B cell (primary cell): ENCODE data around the gene CDHR1. TPM values are rescaled to one million over a fixed set of nuclear protein-coding genes. Genes with fewer than 3 reads are reported as not detected.

Experiments
- ATAC-seq: fragments of 200-7000 bp; cut with Tn5 transposase; one replicate; pipeline ENCODE4 v1.10.0; 2021; ENCODE audit warnings: low read depth, mild to moderate bottlenecking, moderate number of reproducible peaks, moderate library complexity
- CTCF ChIA-PET: fragments of 350-600 bp; sonication (Branson Sonifier 250); formaldehyde crosslinking; loops from one replicate; lab custom pipeline; 2021; ENCODE audit warnings: antibody characterized with exemption, inconsistent platforms; lab: Charles Lee
- POLR2A ChIA-PET: fragments of 350-600 bp; sonication (Branson Sonifier 250); formaldehyde crosslinking; loops from one replicate; lab custom pipeline; 2021; ENCODE audit warnings: antibody characterized with exemption; lab: Charles Lee
- DNase-seq: peaks from one replicate; pipeline ENCODE4 v3.0.0; 2013
- H2AFZ ChIP-seq: 2 replicates; pipeline ENCODE4 v1.6.1; 2012; ENCODE audit warnings: mild to moderate bottlenecking, low read depth, low read length; ENCODE audit not compliant: insufficient read depth, poor library complexity, severe bottlenecking
- H3K27ac ChIP-seq, 2 donors: 1 replicate in 1 of 2; 2 replicates in 1 of 2; pipeline ENCODE4 v1.5.1; 2012 to 2013; ENCODE audit warnings: low read length in 2 of 2, mild to moderate bottlenecking in 2 of 2, moderate library complexity in 1 of 2
- H3K27me3 ChIP-seq, 4 experiments: fragments of 200-600 bp in 1 of 4; sonication (generic) in 1 of 4; replicated peaks in 1 of 4; 1 replicate in 2 of 4; 2 replicates in 2 of 4; pipeline versions ENCODE4 v1.6.1 to v1.7.0; 2013 to 2016; ENCODE audit warnings: low read length in 3 of 4, mild to moderate bottlenecking in 2 of 4, mixed read lengths in 1 of 4, moderate library complexity in 1 of 4; ENCODE audit not compliant: insufficient read depth in 4 of 4, control insufficient read depth in 3 of 4; ENCODE audit errors: control extremely low read depth in 1 of 4
- H3K36me3 ChIP-seq, 2 experiments: replicated peaks in 1 of 2; 1 replicate in 1 of 2; 2 replicates in 1 of 2; pipeline versions ENCODE4 v1.6.1 to v1.7.1; 2013; ENCODE audit warnings: low read length in 1 of 2; ENCODE audit not compliant: insufficient read depth in 2 of 2, control insufficient read depth in 1 of 2; ENCODE audit errors: control extremely low read depth in 1 of 2, extremely low read depth in 1 of 2
- H3K4me1 ChIP-seq, 2 donors: fragments of 200-600 bp in 1 of 2; sonication (generic) in 1 of 2; 1 replicate in 1 of 2; 2 replicates in 1 of 2; pipeline versions ENCODE4 v1.5.1 to v1.6.1; 2013 to 2017; ENCODE audit warnings: low read length in 2 of 2; ENCODE audit not compliant: control insufficient read depth in 2 of 2, insufficient read depth in 2 of 2
- H3K4me2 ChIP-seq: replicated peaks from 2 replicates; pipeline ENCODE3; 2012; ENCODE audit warnings: mild to moderate bottlenecking, low read depth, low read length; ENCODE audit not compliant: poor library complexity, severe bottlenecking
- H3K4me3 ChIP-seq, 5 experiments: fragments of 200-600 bp in 1 of 5; sonication (generic) in 1 of 5; 1 replicate in 3 of 5; 2 replicates in 2 of 5; pipeline versions ENCODE4 v1.5.1 to v1.7.0; 2011 to 2016; ENCODE audit warnings: low read length in 4 of 5, mild to moderate bottlenecking in 4 of 5, low read depth in 2 of 5, control low read depth in 1 of 5, moderate library complexity in 1 of 5; ENCODE audit not compliant: insufficient read depth in 1 of 5; ENCODE audit errors: control extremely low read depth in 1 of 5, extremely low read depth in 1 of 5
- H3K79me2 ChIP-seq: fragments of 200-600 bp; sonication (generic); one replicate; pipeline ENCODE4 v1.6.0; 2016; ENCODE audit warnings: low read length; ENCODE audit not compliant: control insufficient read depth, insufficient read depth
- H3K9ac ChIP-seq: fragments of 200-600 bp; sonication (generic); 2 replicates; pipeline ENCODE4 v1.6.1; 2017; ENCODE audit warnings: mild to moderate bottlenecking, low read length, moderate library complexity
- H3K9me3 ChIP-seq, 3 donors: one replicate each; pipeline versions ENCODE4 v1.6.1 to v1.7.1; 2013; ENCODE audit warnings: low read length in 2 of 3; ENCODE audit not compliant: control insufficient read depth in 2 of 3, insufficient read depth in 1 of 3; ENCODE audit errors: control extremely low read depth in 1 of 3
- H4K20me1 ChIP-seq: 2 replicates; pipeline ENCODE4 v1.6.0; 2012; ENCODE audit warnings: mild to moderate bottlenecking, low read length; ENCODE audit not compliant: insufficient read depth, control insufficient read depth, poor library complexity, severe bottlenecking
- H3K27ac Mint-ChIP-seq: one replicate; pipeline ENCODE4 v1.8.0; 2021; ENCODE audit warnings: mixed read lengths
- H3K27me3 Mint-ChIP-seq: one replicate; pipeline ENCODE4 v1.8.0; 2021; ENCODE audit warnings: mixed read lengths
- H3K4me1 Mint-ChIP-seq: one replicate; pipeline ENCODE4 v1.8.0; 2021; ENCODE audit warnings: mixed read lengths
- H3K4me3 Mint-ChIP-seq: one replicate; pipeline ENCODE4 v1.8.0; 2021; ENCODE audit warnings: mixed read lengths
- H3K9me3 Mint-ChIP-seq: one replicate; pipeline ENCODE4 v1.8.0; 2022; ENCODE audit warnings: mixed read lengths; ENCODE audit not compliant: insufficient read depth
- EZH2 ChIP-seq: IDR thresholded peaks from 2 replicates; pipeline ENCODE4 v1.6.1; 2012; ENCODE audit warnings: borderline replicate concordance, low read depth, mild to moderate bottlenecking, moderate library complexity, low read length; ENCODE audit not compliant: insufficient read depth, poor library complexity, severe bottlenecking
- WGBS: methylation state at CpG from one replicate; pipeline ENCODE4 v1.1.5; 2013; ENCODE audit warnings: missing lambda C conversion rate; ENCODE audit not compliant: insufficient coverage; 5-methylcytosine and 5-hydroxymethylcytosine counted together
- intact Hi-C: fragments of 100-400 bp; cut with micrococcal nuclease; formaldehyde crosslinking; loops from one replicate; pipeline ENCODE4 v1.10.0; 2022
- polyA plus RNA-seq: library from polyadenylated mRNA; depleted of rRNA; stranded (reverse); fragments of >200 nt; gene quantifications from 2 replicates; pipeline ENCODE4 v1.2.3, GENCODE V29; 2012
- total RNA-seq, 2 donors: library from RNA; stranded (reverse); fragments of 120-200 nt in 1 of 2; gene quantifications; 1 replicate in 1 of 2; 2 replicates in 1 of 2; pipeline versions ENCODE4 v1.2.3 to v1.2.4, GENCODE V29; 2013 to 2022
- TF ChIP-seq, protein P1 (sequence below): fragments of 200-600 bp; IDR thresholded peaks from one replicate; pipeline ENCODE4 v1.8.0; 2022; ENCODE audit warnings: antibody characterized with exemption, mild to moderate bottlenecking

CDHR1 gene
- total and polyA plus RNA-seq, 2 donors (not counting 1 experiment from before 2014, with no cell fraction given): 0.31 to 1.7 TPM

- Histone ChIP-seq H3K36me3 (peaks cover 2 to 64% of the 10 kb centered on the region in 2 experiments), H4K20me1 (no peaks in the 10 kb centered on the region), H3K27ac (no peak overlapping the region), H3K4me1 (no peaks in the 10 kb centered on the region), H3K79me2 (no peaks in the 10 kb centered on the region), H2AFZ (no peak overlapping the region), H3K4me2 (no peak overlapping the region), H3K9ac (no peak overlapping the region), H3K9me3 (no peaks in the 10 kb centered on the region), H3K27me3 (no peaks in the 10 kb centered on the region), H3K4me3 (no peak overlapping the region)
- Mint-ChIP-seq H3K4me3 (no peak overlapping the region), H3K27me3 (no peaks in the 10 kb centered on the region), H3K4me1 (peaks cover 8% of the 10 kb centered on the region), H3K9me3 (no peaks in the 10 kb centered on the region), H3K27ac (no peak overlapping the region)
- ChIA-PET POLR2A (no interaction called here), CTCF (interaction anchor here (0.8 to 1.9 kb wide), 2 partner anchors 14 to 50 kb away, joined by 3 to 6 read pairs; partner anchors contain the start of gene GHITM)
- DNase-seq: no peak
- intact Hi-C loops: no loop called here
- no peak for ATAC-seq
- TF ChIP-seq EZH2: no peak
- TF ChIP-seq, protein P1, sequence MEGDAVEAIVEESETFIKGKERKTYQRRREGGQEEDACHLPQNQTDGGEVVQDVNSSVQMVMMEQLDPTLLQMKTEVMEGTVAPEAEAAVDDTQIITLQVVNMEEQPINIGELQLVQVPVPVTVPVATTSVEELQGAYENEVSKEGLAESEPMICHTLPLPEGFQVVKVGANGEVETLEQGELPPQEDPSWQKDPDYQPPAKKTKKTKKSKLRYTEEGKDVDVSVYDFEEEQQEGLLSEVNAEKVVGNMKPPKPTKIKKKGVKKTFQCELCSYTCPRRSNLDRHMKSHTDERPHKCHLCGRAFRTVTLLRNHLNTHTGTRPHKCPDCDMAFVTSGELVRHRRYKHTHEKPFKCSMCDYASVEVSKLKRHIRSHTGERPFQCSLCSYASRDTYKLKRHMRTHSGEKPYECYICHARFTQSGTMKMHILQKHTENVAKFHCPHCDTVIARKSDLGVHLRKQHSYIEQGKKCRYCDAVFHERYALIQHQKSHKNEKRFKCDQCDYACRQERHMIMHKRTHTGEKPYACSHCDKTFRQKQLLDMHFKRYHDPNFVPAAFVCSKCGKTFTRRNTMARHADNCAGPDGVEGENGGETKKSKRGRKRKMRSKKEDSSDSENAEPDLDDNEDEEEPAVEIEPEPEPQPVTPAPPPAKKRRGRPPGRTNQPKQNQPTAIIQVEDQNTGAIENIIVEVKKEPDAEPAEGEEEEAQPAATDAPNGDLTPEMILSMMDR: no peak
Measured at GRCh38 chr10:84152769-84153168, 41.6 kb upstream of the CDHR1 start.

- Histone ChIP-seq H4K20me1 (no peaks in the 10 kb centered on the region), H3K36me3 (peaks cover 2 to 41% of the 10 kb centered on the region in 2 experiments), H3K9me3 (no peaks in the 10 kb centered on the region), H3K9ac (no peak overlapping the region), H3K27ac (no peak overlapping the region), H3K27me3 (no peaks in the 10 kb centered on the region), H3K4me3 (no peak overlapping the region), H2AFZ (no peak overlapping the region), H3K79me2 (no peaks in the 10 kb centered on the region), H3K4me2 (no peak overlapping the region), H3K4me1 (no peaks in the 10 kb centered on the region)
- no peak overlapping the region for H3K4me3 Mint-ChIP-seq
- POLR2A ChIA-PET: interaction anchor here (0.7 kb wide), 1 partner anchor 11 kb away, joined by 4 read pairs; no protein-coding TSS in a partner anchor
- no peaks in the 10 kb centered on the region for H3K9me3 Mint-ChIP-seq
- ATAC-seq (no peak), DNase-seq (no peak)
- H3K4me1 Mint-ChIP-seq: peaks cover 16% of the 10 kb centered on the region
- 100% methylated on average over 2 of the region's 4 CpGs for WGBS
- intact Hi-C loops: no loop called here
- no peak overlapping the region for H3K27ac Mint-ChIP-seq
- no peak for TF ChIP-seq EZH2
- TF ChIP-seq, protein P1: no peak
- no peaks in the 10 kb centered on the region for H3K27me3 Mint-ChIP-seq
- CTCF ChIA-PET: interaction anchor here (0.7 to 6.6 kb wide), 4 partner anchors 7 to 40 kb away, joined by 4 to 34 read pairs (median 4); partner anchors contain the start of gene CDHR1
Measured at GRCh38 chr10:84155521-84155920, 38.8 kb upstream of the CDHR1 start.
